NCI-H526 treated with DMSO at 0.1 percent for 48 hours (cell line): ENCODE data around the gene GPR32.
"Not testable (repeated sequence)": the region's sequence is repeated elsewhere in the genome, so short reads cannot be mapped to it uniquely, and the experiment has no call there.

Experiments used
- DNase-seq: peaks from one replicate; lab custom pipeline; 2025; lab: John Stamatoyannopoulos, UW

The GPR32 gene

GRCh38 chr19:50747141-50747540 lies 23.1 kb upstream of the GPR32 start:
- DNase-seq, result not testable (repeated sequence)

- no peak for DNase-seq
Measured at GRCh38 chr19:50749490-50749889, 20.8 kb upstream of the GPR32 start.

DNA sequence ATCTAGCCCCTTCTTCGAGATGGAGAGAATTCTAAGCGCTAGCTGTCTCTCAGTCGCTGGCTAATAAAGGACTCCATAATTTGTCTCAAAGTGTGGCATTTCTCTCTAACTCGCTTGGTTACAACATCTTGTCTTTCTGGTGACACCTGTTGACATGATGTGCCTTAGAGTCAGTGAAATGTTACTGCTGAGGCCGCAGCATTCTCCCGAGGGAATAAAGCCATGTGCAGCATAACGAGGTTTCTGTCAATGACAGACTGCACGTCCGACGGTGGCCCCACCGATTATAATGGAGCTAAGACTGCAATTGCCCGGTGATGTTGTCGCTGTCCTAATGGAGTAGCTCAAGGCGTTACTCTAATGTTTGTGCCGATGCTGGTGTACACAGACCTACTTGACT lies 20.3 kb upstream of the GPR32 start:
- no peak for DNase-seq

DNA sequence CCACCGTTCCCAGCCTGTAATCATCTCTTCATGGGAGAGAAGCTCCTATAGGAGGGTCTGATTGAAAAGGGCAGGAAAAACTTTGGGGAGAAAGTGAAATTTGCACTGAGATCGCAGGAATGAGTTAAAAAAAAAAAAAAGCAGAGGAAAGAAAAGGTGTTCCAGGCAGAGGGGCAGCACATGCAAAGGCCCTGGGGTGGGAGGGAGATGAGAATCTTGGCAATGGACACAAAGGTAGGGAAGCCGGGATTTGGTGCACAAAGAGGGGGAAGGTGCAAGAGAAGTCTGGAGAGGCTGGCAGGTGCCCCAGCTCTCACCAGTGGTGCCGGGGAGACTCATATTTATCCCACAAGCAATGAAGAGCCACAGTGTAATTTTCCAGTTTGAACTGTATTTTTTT lies 16.4 kb upstream of the GPR32 start:
- no peak for DNase-seq

- DNase-seq, result not testable (repeated sequence)
Measured at GRCh38 chr19:50756244-50756643, 14.0 kb upstream of the GPR32 start.

GRCh38 chr19:50757624-50758023 lies 12.6 kb upstream of the GPR32 start:
- not testable (repeated sequence) for DNase-seq

- DNase-seq, result not testable (repeated sequence)
Measured at GRCh38 chr19:50759076-50759475, 11.2 kb upstream of the GPR32 start.

DNA sequence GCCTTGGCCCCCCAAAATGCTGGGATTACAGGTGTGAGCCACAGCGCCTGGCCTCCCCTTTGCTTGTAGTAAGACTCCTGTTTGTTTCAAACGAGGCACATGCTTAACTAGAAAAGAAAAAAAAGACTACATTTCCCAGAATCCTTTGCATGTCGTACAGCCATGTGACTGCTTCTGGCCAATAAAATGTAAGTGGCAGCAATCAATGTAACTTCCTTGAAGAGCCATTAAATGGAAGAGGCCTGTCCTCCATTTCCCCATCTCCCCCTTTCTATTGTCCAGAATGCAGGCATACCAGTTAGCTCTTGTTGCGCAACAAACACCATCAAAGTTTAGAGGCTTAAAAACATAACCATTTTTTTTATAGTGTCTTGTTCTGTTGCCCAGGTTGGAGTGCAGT lies 10.4 kb upstream of the GPR32 start:
- DNase-seq, result no peak

DNA sequence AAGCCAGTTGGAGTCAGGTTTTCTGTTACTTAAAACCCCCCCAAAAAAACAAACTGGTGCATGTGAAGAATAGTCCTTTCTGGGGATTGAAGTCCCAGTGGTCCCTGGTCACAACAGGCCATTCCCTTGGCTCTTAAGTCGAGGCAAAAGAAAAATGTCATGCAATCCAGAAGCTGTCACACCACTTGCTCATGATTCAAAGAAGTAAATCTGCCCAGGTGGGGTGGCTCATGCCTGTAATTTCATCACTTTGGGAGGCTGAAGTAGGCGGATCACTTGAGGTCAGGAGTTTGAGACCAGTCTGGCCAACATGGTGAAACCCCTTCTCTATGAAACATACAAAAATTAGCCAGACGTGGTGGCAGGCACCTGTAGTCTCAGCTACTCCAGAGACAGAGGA lies 8.8 kb upstream of the GPR32 start:
- DNase-seq, result not testable (repeated sequence)

- not testable (repeated sequence) for DNase-seq
Measured at GRCh38 chr19:50763521-50763920, 6.7 kb upstream of the GPR32 start.

GRCh38 chr19:50764409-50764808 lies 5.9 kb upstream of the GPR32 start:
- no peak for DNase-seq

GRCh38 chr19:50766746-50767145 lies 3.5 kb upstream of the GPR32 start:
- DNase-seq, result not testable (repeated sequence)

GRCh38 chr19:50767263-50767662 lies 3.0 kb upstream of the GPR32 start:
- DNase-seq, result not testable (repeated sequence)

- no peak for DNase-seq
Measured at GRCh38 chr19:50768277-50768676, 2.0 kb upstream of the GPR32 start.

DNA sequence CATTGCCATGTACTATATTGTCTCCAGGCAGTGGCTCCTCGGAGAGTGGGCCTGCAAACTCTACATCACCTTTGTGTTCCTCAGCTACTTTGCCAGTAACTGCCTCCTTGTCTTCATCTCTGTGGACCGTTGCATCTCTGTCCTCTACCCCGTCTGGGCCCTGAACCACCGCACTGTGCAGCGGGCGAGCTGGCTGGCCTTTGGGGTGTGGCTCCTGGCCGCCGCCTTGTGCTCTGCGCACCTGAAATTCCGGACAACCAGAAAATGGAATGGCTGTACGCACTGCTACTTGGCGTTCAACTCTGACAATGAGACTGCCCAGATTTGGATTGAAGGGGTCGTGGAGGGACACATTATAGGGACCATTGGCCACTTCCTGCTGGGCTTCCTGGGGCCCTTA lies 624 bp downstream of the GPR32 start:
- DNase-seq, result no peak

DNA sequence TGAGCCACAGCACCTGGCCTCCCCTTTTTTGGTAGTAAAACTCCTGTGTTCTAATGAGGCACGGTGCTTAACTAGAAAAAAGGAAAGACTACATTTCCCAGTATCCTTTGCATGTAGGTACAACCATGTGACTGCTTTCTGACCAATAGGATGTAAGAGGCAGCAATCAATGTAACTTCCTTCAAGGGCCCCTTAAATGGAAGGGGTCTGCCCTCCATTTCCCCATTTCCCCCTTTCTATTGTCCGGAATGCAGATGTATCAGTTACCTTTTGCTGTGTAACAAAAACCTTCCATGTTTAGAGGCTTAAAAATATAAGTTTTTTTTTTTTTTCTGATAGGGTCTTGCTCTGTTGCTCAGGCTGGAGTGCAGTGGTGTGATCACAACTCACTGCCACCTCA lies 2.2 kb downstream of the GPR32 start:
- no peak for DNase-seq

DNA sequence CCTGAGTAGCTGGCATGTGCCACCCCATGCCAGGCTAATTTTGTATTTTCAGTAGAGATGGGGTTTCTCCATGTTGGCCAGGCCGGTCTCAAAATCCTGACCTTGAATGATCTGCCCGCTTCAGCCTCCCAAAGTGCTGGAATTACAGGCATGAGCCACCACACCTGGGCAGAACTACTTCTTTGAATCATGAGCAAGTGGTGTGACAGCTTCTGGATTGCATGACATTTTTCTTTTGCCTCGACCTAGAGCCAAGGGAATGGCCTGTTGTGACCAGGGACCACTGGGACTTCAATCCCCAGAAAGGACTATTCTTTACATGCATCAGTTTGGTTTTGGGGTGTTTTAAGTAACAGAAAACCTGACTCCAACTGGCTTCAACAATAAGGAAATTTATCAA lies 2.6 kb downstream of the GPR32 start:
- DNase-seq, result not testable (repeated sequence)

- DNase-seq, result not testable (repeated sequence)
Measured at GRCh38 chr19:50773454-50773853, 3.2 kb downstream of the GPR32 start.

- DNase-seq, result no peak
Measured at GRCh38 chr19:50776131-50776530, 5.9 kb downstream of the GPR32 start.

DNA sequence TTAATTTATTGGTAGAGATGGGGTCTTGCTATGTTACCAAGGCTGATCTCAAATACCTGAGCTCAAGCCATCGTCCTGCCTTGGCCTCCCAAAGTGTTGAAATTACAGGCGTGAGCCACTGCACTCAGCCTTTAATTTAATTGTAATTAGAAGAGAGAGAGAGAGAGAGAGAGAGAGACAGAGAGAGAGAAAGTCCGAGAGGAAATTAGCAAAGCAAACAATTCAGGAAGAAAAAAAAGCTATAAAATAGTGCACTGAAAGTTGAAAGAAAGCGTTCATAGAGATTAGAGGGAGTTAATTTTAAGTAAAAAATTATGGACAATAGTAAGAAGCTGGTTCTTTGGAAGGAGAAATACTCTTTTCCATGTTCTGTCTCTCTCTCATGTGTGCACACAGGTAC lies 7.0 kb downstream of the GPR32 start:
- no peak for DNase-seq

DNA sequence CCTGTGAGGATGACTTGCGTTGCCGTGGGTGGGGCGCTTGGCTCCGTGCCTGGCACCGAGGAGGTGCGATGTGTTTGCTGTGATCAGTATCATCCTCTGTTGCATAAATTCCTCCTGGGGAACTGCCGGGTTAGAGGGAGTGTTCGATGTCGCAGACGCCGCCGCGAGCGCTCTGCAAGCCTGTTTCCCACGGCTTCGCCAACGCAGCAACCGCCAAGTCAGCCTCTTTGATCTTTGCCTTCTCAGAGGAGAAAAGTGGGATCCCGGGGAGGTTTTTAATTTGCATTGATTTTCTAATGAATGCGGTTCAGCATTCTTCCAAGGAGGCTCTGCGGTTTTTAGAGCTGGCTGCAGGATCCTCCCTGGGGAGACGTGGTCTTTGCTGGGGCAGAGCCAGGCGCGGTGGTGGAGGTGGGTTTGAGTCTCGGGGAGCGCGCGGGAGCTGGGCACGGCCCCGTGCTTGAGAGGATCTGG lies 7.6 kb downstream of the GPR32 start:
- no peak for DNase-seq

GRCh38 chr19:50778906-50779430 lies 8.7 kb downstream of the GPR32 start:
- no peak for DNase-seq

- DNase-seq, result no peak
Measured at GRCh38 chr19:50779504-50780457, 9.5 kb downstream of the GPR32 start.
